Parietal lobe (tissue), 2 donors: ENCODE results near the gene NBR1. TPM values are rescaled to one million over a fixed set of nuclear protein-coding genes. Genes with fewer than 3 reads are reported as not detected.

ENCODE experiments used
- small RNA-seq: library from RNA; depleted of rRNA; stranded (forward); fragments of <200 nt; gene quantifications from one replicate; pipeline ENCODE3, GENCODE V24; 2014; ENCODE audit warnings: low replicate concordance
- total RNA-seq: library from RNA; depleted of rRNA; stranded (reverse); fragments of >200 nt; gene quantifications from one replicate; pipeline ENCODE4 v1.2.3, GENCODE V29; 2014

Gene NBR1
- 62.3 TPM for total RNA-seq

GRCh38 chr17:43170766-43171585 lies at the start of gene NBR1:
Gene NBR1, plus strand, starts transcription at chr17:43171214. Its CDS starts 4,586 bp downstream, at chr17:43175800.

GRCh38 chr17:43125133-43125966 lies 45.7 kb upstream of the NBR1 start, which contains the start of gene BRCA1:
Gene BRCA1, minus strand, starts transcription at chr17:43125364. Its CDS starts 1,268 bp downstream, at chr17:43124096.

GRCh38 chr17:43211480-43212402 lies 40.7 kb downstream of the NBR1 start, which contains the start of gene TMEM106A:
Gene TMEM106A, plus strand, starts transcription at chr17:43211875. Its CDS starts 1,167 bp downstream, at chr17:43213042.

GRCh38 chr17:43228020-43228782 lies 57.2 kb downstream of the NBR1 start, which contains the start of gene CCDC200:
Gene CCDC200, minus strand, starts transcription at chr17:43228623. Its CDS starts 69 bp downstream, at chr17:43228554.

GRCh38 chr17:43233877-43234276 lies 62.9 kb downstream of the NBR1 start, which contains the start of gene RNU2-1:
Gene RNU2-1, minus strand, starts transcription at chr17:43233977.

Small RNA genes lying within 50 kb of the gene (small RNA-seq; reads per million reads assigned to genes)
- gene AC060780.2 (not detected), gene AC060780.3 (not detected), gene AC135721.1 (not detected), gene RF00004 (not detected), gene RNU2-1 (not detected)

Other genes with a start within 250 kb of the NBR1 start
- gene AARSD1, start 206.8 kb upstream of the NBR1 start, total RNA-seq, result 34.1 TPM
- 2.5 TPM for gene PTGES3L, start 191.1 kb upstream of the NBR1 start, total RNA-seq
- gene RUNDC1, start 190.6 kb upstream of the NBR1 start, total RNA-seq, result 16.9 TPM
- 1,347 TPM for gene RPL27, start 172.8 kb upstream of the NBR1 start, total RNA-seq
- 2.5 TPM for gene IFI35, start 164.4 kb upstream of the NBR1 start, total RNA-seq
- 77.3 TPM for gene VAT1, start 148.8 kb upstream of the NBR1 start, total RNA-seq
- gene RND2, start 146.0 kb upstream of the NBR1 start, total RNA-seq, result 3.4 TPM
- gene BRCA1, start 45.9 kb upstream of the NBR1 start, total RNA-seq, result 9.7 TPM
- gene TMEM106A, start 40.7 kb downstream of the NBR1 start, total RNA-seq, result 1.3 TPM
- gene CCDC200, start 57.4 kb downstream of the NBR1 start, total RNA-seq, result not detected
- not detected for gene RNU2-1, start 62.8 kb downstream of the NBR1 start, total RNA-seq
- 43.8 TPM for gene ARL4D, start 227.8 kb downstream of the NBR1 start, total RNA-seq